ENCODE results near the gene BANK1. TPM values are rescaled to one million over a fixed set of nuclear protein-coding genes. Genes with fewer than 3 reads are reported as not detected.

Gene BANK1
- total RNA-seq, 1 donor from 2014 or later = 1.5 TPM

DNA sequence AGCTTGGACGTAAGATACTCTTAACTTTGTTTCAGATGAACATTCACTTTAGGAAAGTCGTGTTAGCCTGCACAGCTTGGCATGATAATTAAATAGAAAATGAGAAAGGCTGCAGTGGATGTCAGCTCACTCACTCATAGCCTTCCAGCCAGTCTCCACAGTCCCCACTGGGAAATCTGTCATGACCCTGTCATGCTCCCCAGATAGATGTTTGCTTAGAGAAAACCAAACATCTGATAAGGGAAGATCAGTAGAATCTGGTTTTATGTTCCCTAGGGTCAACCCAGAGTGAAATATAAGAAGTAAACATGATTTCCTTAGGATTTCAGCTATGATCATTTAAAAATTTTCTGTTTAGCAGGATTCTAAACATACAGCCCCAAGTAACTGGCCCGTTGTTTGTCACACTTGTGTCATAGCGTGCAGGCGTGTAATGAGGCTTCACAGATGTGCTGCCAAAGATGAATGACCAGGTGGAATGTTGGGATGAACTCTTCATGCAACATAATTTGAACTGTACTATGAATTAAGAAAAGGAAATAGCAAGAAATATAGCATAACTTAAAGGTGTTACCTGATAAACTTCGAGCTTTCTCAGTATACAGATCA lies 180.1 kb downstream of the BANK1 start:
- Histone ChIP-seq H3K27ac (no peak overlapping the region), H3K27me3 (no peaks in the 10 kb centered on the region), H3K4me1 (no peaks in the 10 kb centered on the region), H3K36me3 (no peaks in the 10 kb centered on the region), H3K4me3 (no peak overlapping the region), H3K9me3 (no peaks in the 10 kb centered on the region)
- no peak for DNase-seq (ENCODE audit: extremely low spot score in 2 of 2)
- intact Hi-C loops (cut with DNase I) = no loop called here
- TF ChIP-seq POLR2AphosphoS5 (IDR thresholded peaks at IDR 0.05; ENCODE audit: insufficient read depth in 1 of 2, low read depth in 1 of 2) (no peak), POLR2A (IDR thresholded peaks at IDR 0.05) (no peak)
- TF ChIP-seq, protein P1, sequence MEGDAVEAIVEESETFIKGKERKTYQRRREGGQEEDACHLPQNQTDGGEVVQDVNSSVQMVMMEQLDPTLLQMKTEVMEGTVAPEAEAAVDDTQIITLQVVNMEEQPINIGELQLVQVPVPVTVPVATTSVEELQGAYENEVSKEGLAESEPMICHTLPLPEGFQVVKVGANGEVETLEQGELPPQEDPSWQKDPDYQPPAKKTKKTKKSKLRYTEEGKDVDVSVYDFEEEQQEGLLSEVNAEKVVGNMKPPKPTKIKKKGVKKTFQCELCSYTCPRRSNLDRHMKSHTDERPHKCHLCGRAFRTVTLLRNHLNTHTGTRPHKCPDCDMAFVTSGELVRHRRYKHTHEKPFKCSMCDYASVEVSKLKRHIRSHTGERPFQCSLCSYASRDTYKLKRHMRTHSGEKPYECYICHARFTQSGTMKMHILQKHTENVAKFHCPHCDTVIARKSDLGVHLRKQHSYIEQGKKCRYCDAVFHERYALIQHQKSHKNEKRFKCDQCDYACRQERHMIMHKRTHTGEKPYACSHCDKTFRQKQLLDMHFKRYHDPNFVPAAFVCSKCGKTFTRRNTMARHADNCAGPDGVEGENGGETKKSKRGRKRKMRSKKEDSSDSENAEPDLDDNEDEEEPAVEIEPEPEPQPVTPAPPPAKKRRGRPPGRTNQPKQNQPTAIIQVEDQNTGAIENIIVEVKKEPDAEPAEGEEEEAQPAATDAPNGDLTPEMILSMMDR (IDR thresholded peaks at IDR 0.05) = no peak

DNA sequence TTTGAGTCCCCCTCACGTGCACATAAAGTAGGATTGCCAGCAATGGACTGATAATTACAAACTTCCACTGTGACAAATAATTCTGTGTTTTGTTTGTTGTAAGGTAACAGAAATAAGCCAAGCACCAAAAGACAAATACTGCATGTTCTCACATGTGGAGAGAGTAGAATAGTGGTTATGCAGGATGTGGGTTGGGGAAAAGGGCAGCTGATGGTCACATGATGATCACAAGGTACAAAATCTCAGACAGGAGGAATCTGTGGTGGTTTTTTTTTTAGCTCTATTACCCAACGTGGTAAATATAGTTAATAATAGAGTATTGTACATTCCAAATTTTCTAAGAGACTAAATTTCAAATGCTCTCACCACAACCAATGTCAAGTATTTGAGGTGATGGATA lies 182.3 kb downstream of the BANK1 start:
- Histone ChIP-seq H3K27me3 (no peaks in the 10 kb centered on the region), H3K27ac (no peak overlapping the region), H3K4me1 (no peaks in the 10 kb centered on the region), H3K9me3 (no peaks in the 10 kb centered on the region), H3K36me3 (no peaks in the 10 kb centered on the region), H3K4me3 (no peak overlapping the region)
- TF ChIP-seq POLR2AphosphoS5 (IDR thresholded peaks at IDR 0.05; ENCODE audit: insufficient read depth in 1 of 2, low read depth in 1 of 2) = no peak
- TF ChIP-seq, protein P1 (IDR thresholded peaks at IDR 0.05) = no peak
- TF ChIP-seq POLR2A (IDR thresholded peaks at IDR 0.05) = no peak
- DNase-seq (ENCODE audit: extremely low spot score in 2 of 2) = no peak
- intact Hi-C loops (cut with DNase I) = no loop called here

DNA sequence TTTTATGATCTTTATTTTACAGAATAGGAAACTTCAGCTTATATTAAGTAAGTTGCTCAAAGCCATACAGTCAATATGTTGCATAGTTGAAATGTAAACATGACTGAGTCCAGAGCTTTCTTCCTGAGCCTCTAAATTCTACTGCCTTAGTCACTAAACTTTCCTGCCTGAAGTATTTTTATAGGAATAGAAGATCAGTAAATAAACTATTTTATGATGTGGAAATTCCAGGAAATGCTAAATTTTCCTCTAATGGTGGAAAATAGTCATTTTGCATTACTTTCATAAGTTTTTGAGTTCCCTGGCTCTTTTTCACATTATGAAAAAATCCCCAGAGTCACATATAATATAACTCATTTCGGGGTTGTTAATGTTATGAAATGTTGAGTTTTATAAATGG lies 182.8 kb downstream of the BANK1 start:
- Histone ChIP-seq H3K9me3 (no peaks in the 10 kb centered on the region), H3K36me3 (no peaks in the 10 kb centered on the region), H3K4me1 (no peaks in the 10 kb centered on the region), H3K27ac (no peak overlapping the region), H3K27me3 (no peaks in the 10 kb centered on the region), H3K4me3 (no peak overlapping the region)
- TF ChIP-seq POLR2AphosphoS5 (IDR thresholded peaks at IDR 0.05; ENCODE audit: insufficient read depth in 1 of 2, low read depth in 1 of 2) = no peak
- TF ChIP-seq, protein P1 (IDR thresholded peaks at IDR 0.05) = no peak
- no peak for TF ChIP-seq POLR2A (IDR thresholded peaks at IDR 0.05)
- no peak for DNase-seq (ENCODE audit: extremely low spot score in 2 of 2)
- intact Hi-C loops (cut with DNase I) = no loop called here

DNA sequence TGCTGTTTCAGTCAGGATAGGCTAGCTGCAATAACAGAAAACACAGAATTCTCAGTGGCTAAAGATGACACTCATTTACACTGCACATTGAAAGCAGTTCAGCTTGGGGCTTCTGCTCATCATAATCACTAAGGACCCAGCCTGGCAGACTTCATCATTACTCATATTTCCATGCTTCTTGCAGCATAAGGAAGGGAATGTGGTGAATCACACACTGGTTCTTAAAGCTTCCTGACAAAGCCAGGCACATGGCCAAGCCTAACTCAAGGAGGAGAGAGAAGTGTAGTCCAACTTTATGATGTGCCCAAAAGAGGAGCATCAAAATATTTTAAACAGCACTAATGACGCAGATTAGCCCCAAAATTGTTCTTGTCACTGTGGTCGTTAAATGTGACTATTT lies 186.5 kb downstream of the BANK1 start:
- Histone ChIP-seq H3K36me3 (no peaks in the 10 kb centered on the region), H3K27me3 (no peaks in the 10 kb centered on the region)
- intact Hi-C loops (cut with DNase I) = no loop called here

DNA sequence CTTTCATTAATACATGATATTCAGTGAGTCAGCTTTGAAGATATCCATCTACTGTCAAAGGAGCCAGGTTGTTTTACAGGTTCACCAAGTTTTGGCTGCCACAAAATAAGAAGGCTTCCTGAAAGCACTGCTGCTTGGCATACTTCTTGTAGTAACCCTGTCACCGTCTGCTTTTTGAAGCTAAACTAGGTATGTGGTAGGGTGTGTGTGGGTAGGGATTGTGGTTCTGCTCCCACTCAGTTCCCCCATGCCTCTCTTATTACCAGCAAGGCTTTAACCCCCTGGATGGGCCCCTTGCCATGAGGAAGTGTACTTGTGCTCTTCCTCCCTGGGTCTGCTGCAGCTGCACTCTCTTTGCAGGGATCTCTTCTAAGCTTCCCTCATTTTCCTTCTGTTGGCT lies 191.2 kb downstream of the BANK1 start:
- Histone ChIP-seq H3K27ac (no peak overlapping the region), H3K36me3 (no peaks in the 10 kb centered on the region), H3K4me1 (no peaks in the 10 kb centered on the region), H3K27me3 (no peaks in the 10 kb centered on the region), H3K4me3 (no peak overlapping the region), H3K9me3 (no peaks in the 10 kb centered on the region)
- intact Hi-C loops (cut with DNase I) = no loop called here
- DNase-seq (ENCODE audit: extremely low spot score in 2 of 2) = no peak
- no peak for TF ChIP-seq POLR2A (IDR thresholded peaks at IDR 0.05)
- TF ChIP-seq POLR2AphosphoS5 (IDR thresholded peaks at IDR 0.05; ENCODE audit: insufficient read depth in 1 of 2, low read depth in 1 of 2) = peak in 1 of 2 donors; percentile 48

More for the DNA sequence above, 186.5 kb downstream of the BANK1 start:
- Histone ChIP-seq H3K4me1 (no peaks in the 10 kb centered on the region), H3K9me3 (no peaks in the 10 kb centered on the region), H3K4me3 (no peak overlapping the region), H3K27ac (no peak overlapping the region)
- TF ChIP-seq POLR2AphosphoS5 (IDR thresholded peaks at IDR 0.05; ENCODE audit: insufficient read depth in 1 of 2, low read depth in 1 of 2) (peak in 1 of 2 donors; percentile 11), POLR2A (IDR thresholded peaks at IDR 0.05) (no peak)
- no peak for DNase-seq (ENCODE audit: extremely low spot score in 2 of 2)

DNA sequence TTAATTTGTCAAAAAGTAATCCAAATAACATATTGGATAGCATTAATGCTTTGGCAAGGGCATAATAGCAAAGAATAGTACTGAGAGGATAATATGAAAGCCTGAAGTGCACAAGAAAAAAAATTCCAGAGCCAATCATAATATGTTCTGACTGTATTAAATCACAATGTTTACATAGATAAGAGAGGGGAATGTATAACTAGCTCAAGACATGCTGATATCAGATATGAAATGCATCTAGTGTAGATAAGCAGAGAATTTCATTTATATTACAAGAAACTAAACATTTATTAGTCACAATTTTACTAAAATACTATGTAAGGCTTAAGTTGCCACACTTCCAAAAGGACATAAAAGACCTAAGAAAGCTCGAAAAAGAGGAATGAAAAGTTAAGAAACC lies 193.3 kb downstream of the BANK1 start:
- no peak overlapping the region for H3K4me3 ChIP-seq
- DNase-seq (ENCODE audit: extremely low spot score in 2 of 2) = no peak
- H3K27me3 ChIP-seq = no peaks in the 10 kb centered on the region
- intact Hi-C loops (cut with DNase I) = no loop called here
- no peaks in the 10 kb centered on the region for H3K36me3 ChIP-seq
- no peaks in the 10 kb centered on the region for H3K4me1 ChIP-seq
- H3K27ac ChIP-seq = no peak overlapping the region
- TF ChIP-seq POLR2AphosphoS5 (IDR thresholded peaks at IDR 0.05; ENCODE audit: insufficient read depth in 1 of 2, low read depth in 1 of 2) (no peak), POLR2A (IDR thresholded peaks at IDR 0.05) (no peak)
- TF ChIP-seq, protein P1 (IDR thresholded peaks at IDR 0.05) = no peak
- H3K9me3 ChIP-seq = no peaks in the 10 kb centered on the region

All from vagina (tissue), 2 donors.